Measurements from ENCODE around the gene UPP1. TPM values are rescaled to one million over a fixed set of nuclear protein-coding genes. Genes with fewer than 3 reads are reported as not detected.

Gene UPP1
- total RNA-seq, 1 experiment from 2014 or later: 75.4 TPM

- Mint-ChIP-seq H3K27ac (ENCODE audit: unreplicated experiment) (no peak overlapping the region), H3K4me3 (ENCODE audit: low read depth, unreplicated experiment) (no peak overlapping the region), H3K27me3 (ENCODE audit: unreplicated experiment) (peaks cover 31% of the 10 kb centered on the region), H3K9me3 (ENCODE audit: low read depth, unreplicated experiment) (no peaks in the 10 kb centered on the region), H3K36me3 (ENCODE audit: insufficient read depth, unreplicated experiment) (no peaks in the 10 kb centered on the region), H3K4me1 (ENCODE audit: low read depth, unreplicated experiment) (no peaks in the 10 kb centered on the region)
- DNase-seq: no peak
- no TSS peak for BruUV-seq (replicated peaks)
- intact Hi-C loops (cut with micrococcal nuclease; ENCODE audit: unreplicated experiment): no loop called here
- CTCF ChIA-PET: interaction anchor here (0.7 to 0.9 kb wide), 2 partner anchors 46 to 62 kb away, joined by 4 to 5 read pairs; partner anchors contain the start of gene UPP1
- TF ChIP-seq CTCF (IDR thresholded peaks at IDR 0.05; ENCODE audit: unreplicated experiment): no peak
These were observed 46.4 kb upstream of the UPP1 start for GRCh38 chr7:48042636-48043035.

DNA sequence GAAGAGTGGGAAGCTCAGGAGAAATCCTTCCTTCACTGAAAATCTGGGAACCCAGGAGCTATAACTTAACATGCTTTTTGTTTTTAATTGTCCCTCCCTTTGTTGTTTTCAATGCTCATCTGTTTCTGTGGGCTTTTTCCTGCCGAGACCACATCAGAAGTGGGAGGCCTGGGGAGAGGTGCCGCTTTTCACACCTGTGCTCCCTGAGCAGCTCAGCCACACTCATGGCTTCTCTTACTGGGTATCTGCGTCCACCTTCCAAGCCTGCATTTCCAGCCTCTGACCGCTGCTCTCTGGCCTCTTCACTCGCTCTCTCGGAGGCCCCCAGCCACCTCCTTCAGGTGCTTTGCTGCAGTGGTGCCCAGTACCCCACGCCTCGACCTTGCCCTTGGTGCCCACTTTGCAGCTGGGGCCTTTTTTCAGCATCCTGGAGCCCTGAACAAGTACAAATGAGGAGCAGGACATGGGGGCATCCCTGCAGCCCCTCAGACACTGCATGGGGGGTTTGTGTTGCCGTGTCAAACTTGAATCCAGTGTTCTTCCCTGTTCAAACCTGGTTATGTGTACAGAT lies 43.8 kb upstream of the UPP1 start:
- CTCF ChIA-PET: no interaction called here
- intact Hi-C loops (cut with micrococcal nuclease; ENCODE audit: unreplicated experiment): no loop called here
- no peak for DNase-seq
- Mint-ChIP-seq H3K27ac (ENCODE audit: unreplicated experiment) (no peak overlapping the region), H3K4me3 (ENCODE audit: low read depth, unreplicated experiment) (no peak overlapping the region), H3K9me3 (ENCODE audit: low read depth, unreplicated experiment) (no peaks in the 10 kb centered on the region), H3K4me1 (ENCODE audit: low read depth, unreplicated experiment) (no peaks in the 10 kb centered on the region), H3K27me3 (ENCODE audit: unreplicated experiment) (peaks cover 21% of the 10 kb centered on the region), H3K36me3 (ENCODE audit: insufficient read depth, unreplicated experiment) (no peaks in the 10 kb centered on the region)
- TF ChIP-seq CTCF (IDR thresholded peaks at IDR 0.05; ENCODE audit: unreplicated experiment): no peak
- BruUV-seq (replicated peaks): no TSS peak

DNA sequence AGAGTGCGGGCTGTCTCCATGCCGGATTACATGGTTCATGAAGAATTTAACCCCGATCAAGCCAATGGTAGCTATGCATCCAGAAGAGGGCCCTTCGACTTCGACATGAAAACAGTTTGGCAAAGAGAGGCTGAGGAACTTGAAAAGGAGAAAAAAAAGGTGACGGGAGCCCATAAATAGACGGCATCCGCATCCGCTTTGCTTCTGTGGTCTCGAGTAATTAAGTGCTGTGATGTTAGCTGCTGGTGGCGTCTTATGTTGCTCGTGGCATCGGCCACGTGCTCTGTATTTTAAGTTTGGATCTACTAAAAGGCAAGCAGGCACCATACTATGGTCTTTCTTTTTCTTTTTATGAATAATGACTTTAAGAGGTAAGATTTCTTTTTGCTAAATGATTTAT lies 42.6 kb upstream of the UPP1 start:
- no peak for TF ChIP-seq CTCF (IDR thresholded peaks at IDR 0.05; ENCODE audit: unreplicated experiment)
- H3K27me3 Mint-ChIP-seq (ENCODE audit: unreplicated experiment): peaks cover 21% of the 10 kb centered on the region
- no peak for DNase-seq
- H3K9me3 Mint-ChIP-seq (ENCODE audit: low read depth, unreplicated experiment): no peaks in the 10 kb centered on the region
- BruUV-seq (replicated peaks): no TSS peak
- H3K4me1 Mint-ChIP-seq (ENCODE audit: low read depth, unreplicated experiment): no peaks in the 10 kb centered on the region
- intact Hi-C loops (cut with micrococcal nuclease; ENCODE audit: unreplicated experiment): no loop called here
- H3K27ac Mint-ChIP-seq (ENCODE audit: unreplicated experiment): no peak overlapping the region
- H3K4me3 Mint-ChIP-seq (ENCODE audit: low read depth, unreplicated experiment): no peak overlapping the region
- H3K36me3 Mint-ChIP-seq (ENCODE audit: insufficient read depth, unreplicated experiment): no peaks in the 10 kb centered on the region
- CTCF ChIA-PET: no interaction called here

- intact Hi-C loops (cut with micrococcal nuclease; ENCODE audit: unreplicated experiment): no loop called here
- H3K9me3 Mint-ChIP-seq (ENCODE audit: low read depth, unreplicated experiment): no peaks in the 10 kb centered on the region
- BruUV-seq (replicated peaks): no TSS peak
- TF ChIP-seq CTCF (IDR thresholded peaks at IDR 0.05; ENCODE audit: unreplicated experiment): no peak
- CTCF ChIA-PET: no interaction called here
- H3K27ac Mint-ChIP-seq (ENCODE audit: unreplicated experiment): no peak overlapping the region
- peaks cover 21% of the 10 kb centered on the region for H3K27me3 Mint-ChIP-seq (ENCODE audit: unreplicated experiment)
- H3K4me1 Mint-ChIP-seq (ENCODE audit: low read depth, unreplicated experiment): peaks cover 10% of the 10 kb centered on the region
- DNase-seq: no peak
- H3K36me3 Mint-ChIP-seq (ENCODE audit: insufficient read depth, unreplicated experiment): no peaks in the 10 kb centered on the region
- no peak overlapping the region for H3K4me3 Mint-ChIP-seq (ENCODE audit: low read depth, unreplicated experiment)
These were observed 41.0 kb upstream of the UPP1 start for GRCh38 chr7:48048113-48048512.

Measured in Calu3 (cell line).